Neural crest cell (in vitro differentiated cells): ENCODE data around the gene INSL4. TPM values are rescaled to one million over a fixed set of nuclear protein-coding genes. Genes with fewer than 3 reads are reported as not detected.

Source experiments
- DNase-seq: peaks from one replicate; pipeline ENCODE4 v3.0.0; 2021; ENCODE audit warnings: low read depth, mixed read lengths, low spot score
- H3K27ac Mint-ChIP-seq: one replicate; pipeline ENCODE4 v1.8.0; 2021; ENCODE audit warnings: mild to moderate bottlenecking, mixed read lengths; ENCODE audit not compliant: unreplicated experiment
- H3K27me3 Mint-ChIP-seq: 2 replicates; pipeline ENCODE4 v1.8.0; 2021; ENCODE audit warnings: low read depth, mild to moderate bottlenecking, mixed read lengths
- H3K36me3 Mint-ChIP-seq: 2 replicates; pipeline ENCODE4 v1.8.0; 2021; ENCODE audit warnings: low read depth, mild to moderate bottlenecking, mixed read lengths
- H3K4me1 Mint-ChIP-seq: 2 replicates; pipeline ENCODE4 v1.8.0; 2021; ENCODE audit warnings: mixed read lengths
- H3K4me3 Mint-ChIP-seq: one replicate; pipeline ENCODE4 v1.8.0; 2021; ENCODE audit warnings: mild to moderate bottlenecking, mixed read lengths
- H3K9me3 Mint-ChIP-seq: 2 replicates; pipeline ENCODE4 v1.8.0; 2021; ENCODE audit warnings: mixed read lengths
- total RNA-seq: library from RNA; stranded (reverse); gene quantifications from 2 replicates; pipeline ENCODE4 v1.2.1, GENCODE V29; 2021
- TF ChIP-seq, protein P1 (sequence below): fragments of 200-600 bp; sonication (generic); conservative IDR thresholded peaks from 2 replicates; pipeline ENCODE4 v1.5.0; 2021; ENCODE audit warnings: antibody characterized with exemption, mild to moderate bottlenecking

Gene INSL4
- total RNA-seq, 1 donor from 2014 or later, result not detected

GRCh38 chr9:5191985-5192384 lies 39.2 kb upstream of the INSL4 start:
- H3K36me3 Mint-ChIP-seq, result no peaks in the 10 kb centered on the region

DNA sequence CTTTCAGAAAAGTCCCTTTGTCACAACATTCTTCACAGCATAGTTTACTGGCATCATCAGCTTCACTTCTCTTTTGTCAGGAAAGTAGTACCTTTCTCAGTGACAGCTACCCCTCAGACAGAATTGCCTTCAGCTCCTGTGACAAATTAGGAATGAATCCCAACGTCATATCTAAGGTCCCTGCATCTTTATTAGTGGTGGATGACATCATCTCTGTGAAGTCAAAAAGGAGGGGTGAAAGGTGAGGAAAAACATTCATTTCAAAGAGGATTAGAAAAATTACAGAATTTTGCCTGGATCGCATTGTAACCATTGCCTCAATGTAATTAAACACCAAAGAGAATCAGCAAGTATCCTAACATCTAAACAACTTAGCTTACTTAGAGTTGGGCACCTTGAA lies 37.9 kb upstream of the INSL4 start:
- Mint-ChIP-seq H3K4me1 (no peaks in the 10 kb centered on the region), H3K9me3 (no peaks in the 10 kb centered on the region), H3K27me3 (no peaks in the 10 kb centered on the region), H3K4me3 (no peak overlapping the region), H3K36me3 (no peaks in the 10 kb centered on the region), H3K27ac (no peak overlapping the region)
- no peak for DNase-seq
- TF ChIP-seq, protein P1, sequence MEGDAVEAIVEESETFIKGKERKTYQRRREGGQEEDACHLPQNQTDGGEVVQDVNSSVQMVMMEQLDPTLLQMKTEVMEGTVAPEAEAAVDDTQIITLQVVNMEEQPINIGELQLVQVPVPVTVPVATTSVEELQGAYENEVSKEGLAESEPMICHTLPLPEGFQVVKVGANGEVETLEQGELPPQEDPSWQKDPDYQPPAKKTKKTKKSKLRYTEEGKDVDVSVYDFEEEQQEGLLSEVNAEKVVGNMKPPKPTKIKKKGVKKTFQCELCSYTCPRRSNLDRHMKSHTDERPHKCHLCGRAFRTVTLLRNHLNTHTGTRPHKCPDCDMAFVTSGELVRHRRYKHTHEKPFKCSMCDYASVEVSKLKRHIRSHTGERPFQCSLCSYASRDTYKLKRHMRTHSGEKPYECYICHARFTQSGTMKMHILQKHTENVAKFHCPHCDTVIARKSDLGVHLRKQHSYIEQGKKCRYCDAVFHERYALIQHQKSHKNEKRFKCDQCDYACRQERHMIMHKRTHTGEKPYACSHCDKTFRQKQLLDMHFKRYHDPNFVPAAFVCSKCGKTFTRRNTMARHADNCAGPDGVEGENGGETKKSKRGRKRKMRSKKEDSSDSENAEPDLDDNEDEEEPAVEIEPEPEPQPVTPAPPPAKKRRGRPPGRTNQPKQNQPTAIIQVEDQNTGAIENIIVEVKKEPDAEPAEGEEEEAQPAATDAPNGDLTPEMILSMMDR, result no peak

More at GRCh38 chr9:5191985-5192384, 39.2 kb upstream of the INSL4 start:
- Mint-ChIP-seq H3K4me1 (no peaks in the 10 kb centered on the region), H3K27me3 (no peaks in the 10 kb centered on the region), H3K27ac (no peak overlapping the region), H3K9me3 (no peaks in the 10 kb centered on the region), H3K4me3 (no peak overlapping the region)
- TF ChIP-seq, protein P1, result no peak
- no peak for DNase-seq

DNA sequence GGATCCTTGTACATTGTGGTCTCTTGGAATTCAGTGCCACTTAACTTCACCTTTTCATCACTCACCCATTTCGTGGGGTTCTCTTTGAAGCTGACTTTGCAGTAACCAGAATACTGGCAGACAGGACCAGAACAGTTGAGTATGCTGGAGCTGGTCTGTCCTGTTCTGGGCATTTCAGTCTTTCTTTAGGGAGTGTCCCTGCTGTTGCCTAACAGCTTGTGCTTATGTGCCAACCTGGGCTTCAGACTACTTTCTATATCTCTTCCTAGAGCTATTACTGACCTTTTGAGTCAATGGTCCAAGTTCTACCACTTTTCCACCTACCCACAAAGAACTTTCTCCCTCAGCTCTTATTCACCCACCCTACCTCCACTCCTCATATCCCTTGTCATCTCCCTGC lies 35.8 kb upstream of the INSL4 start:
- H3K27ac Mint-ChIP-seq, result no peak overlapping the region
- no peak overlapping the region for H3K4me3 Mint-ChIP-seq
- TF ChIP-seq, protein P1, result no peak
- H3K9me3 Mint-ChIP-seq, result peaks cover 2% of the 10 kb centered on the region
- DNase-seq, result no peak
- no peaks in the 10 kb centered on the region for H3K36me3 Mint-ChIP-seq
- no peaks in the 10 kb centered on the region for H3K4me1 Mint-ChIP-seq
- H3K27me3 Mint-ChIP-seq, result no peaks in the 10 kb centered on the region

GRCh38 chr9:5205071-5205470 lies 26.1 kb upstream of the INSL4 start:
- H3K4me1 Mint-ChIP-seq, result no peaks in the 10 kb centered on the region
- H3K27ac Mint-ChIP-seq, result no peak overlapping the region
- no peak overlapping the region for H3K4me3 Mint-ChIP-seq
- TF ChIP-seq, protein P1, result no peak
- H3K27me3 Mint-ChIP-seq, result peaks cover 3% of the 10 kb centered on the region
- H3K9me3 Mint-ChIP-seq, result no peaks in the 10 kb centered on the region
- no peak for DNase-seq
- no peaks in the 10 kb centered on the region for H3K36me3 Mint-ChIP-seq

GRCh38 chr9:5230554-5230953 lies 665 bp upstream of the INSL4 start:
- no peak for DNase-seq
- Mint-ChIP-seq H3K27me3 (peaks cover 28% of the 10 kb centered on the region), H3K27ac (no peak overlapping the region), H3K4me3 (no peak overlapping the region), H3K4me1 (no peaks in the 10 kb centered on the region), H3K9me3 (no peaks in the 10 kb centered on the region), H3K36me3 (no peaks in the 10 kb centered on the region)
- TF ChIP-seq, protein P1, result no peak
